Caco-2 (cell line): ENCODE measurements around the gene SLC6A7. TPM values are rescaled to one million over a fixed set of nuclear protein-coding genes. Genes with fewer than 3 reads are reported as not detected.

Experiments used
- BruUV-seq: library from RNA; stranded (reverse); fragments of 400-500 nt; replicated peaks from 2 replicates; lab custom pipeline; 2021; lab: Mats Ljungman, UMichigan
- CTCF ChIA-PET: fragments of 300-600 bp; sonication (Branson Sonifier 250); formaldehyde crosslinking; loops from one replicate; lab custom pipeline; 2022; ENCODE audit warnings: antibody characterized with exemption; lab: Charles Lee
- POLR2A ChIA-PET: fragments of 300-600 bp; sonication (Branson Sonifier 250); formaldehyde crosslinking; loops from one replicate; lab custom pipeline; 2022; ENCODE audit warnings: antibody characterized with exemption; lab: Charles Lee
- DNase-seq, 2 experiments: peaks; one replicate each; pipeline versions ENCODE4 v3.0.0 to v3.0.0-alpha.2; 2020 to 2022
- H3K27me3 ChIP-seq: replicated peaks from 2 replicates; pipeline ENCODE4 v1.6.0; 2011; ENCODE audit warnings: low read length; ENCODE audit not compliant: control insufficient read depth, insufficient read depth
- H3K36me3 ChIP-seq: 2 replicates; pipeline ENCODE4 v1.5.1; 2011; ENCODE audit warnings: low read length; ENCODE audit not compliant: control insufficient read depth, insufficient read depth
- H3K4me1 ChIP-seq: fragments of 250-450 bp; sonication (Bioruptor Pico); 2 replicates; pipeline ENCODE4 v1.5.1; 2020; ENCODE audit warnings: mild to moderate bottlenecking
- H3K4me3 ChIP-seq: 2 replicates; pipeline ENCODE4 v1.5.1; 2011; ENCODE audit warnings: low read depth, mild to moderate bottlenecking, control low read depth, low read length
- H3K9me3 ChIP-seq: fragments of 250-450 bp; sonication (Bioruptor Pico); 2 replicates; pipeline ENCODE4 v1.5.1; 2020; ENCODE audit warnings: mild to moderate bottlenecking, moderate library complexity
- H3K27ac Mint-ChIP-seq: one replicate; pipeline ENCODE4 v1.8.0; 2022; ENCODE audit warnings: mixed read lengths; ENCODE audit not compliant: unreplicated experiment
- H3K27me3 Mint-ChIP-seq: one replicate; pipeline ENCODE4 v1.8.0; 2022; ENCODE audit warnings: mixed read lengths; ENCODE audit not compliant: insufficient read depth, unreplicated experiment
- H3K36me3 Mint-ChIP-seq: one replicate; pipeline ENCODE4 v1.8.0; 2022; ENCODE audit warnings: mild to moderate bottlenecking, mixed read lengths; ENCODE audit not compliant: insufficient read depth, unreplicated experiment
- H3K4me1 Mint-ChIP-seq: one replicate; pipeline ENCODE4 v1.8.0; 2022; ENCODE audit warnings: low read depth, mixed read lengths; ENCODE audit not compliant: unreplicated experiment
- H3K4me3 Mint-ChIP-seq: one replicate; pipeline ENCODE4 v1.8.0; 2022; ENCODE audit warnings: mild to moderate bottlenecking, moderate library complexity, mixed read lengths; ENCODE audit not compliant: unreplicated experiment
- H3K9me3 Mint-ChIP-seq: one replicate; pipeline ENCODE4 v1.8.0; 2022; ENCODE audit warnings: mixed read lengths; ENCODE audit not compliant: unreplicated experiment
- CTCF ChIP-seq, 2 experiments: fragments of 200-600 bp in 1 of 2; IDR thresholded peaks; 1 replicate in 1 of 2; 2 replicates in 1 of 2; pipeline versions ENCODE4 v1.5.1 to v1.8.0; 2011 to 2022; ENCODE audit warnings: antibody characterized with exemption in 1 of 2, control low read depth in 1 of 2, inconsistent platforms in 1 of 2, low read depth in 1 of 2, low read length in 1 of 2, mild to moderate bottlenecking in 1 of 2, moderate library complexity in 1 of 2; ENCODE audit not compliant: insufficient read depth in 1 of 2, severe bottlenecking in 1 of 2, unreplicated experiment in 1 of 2
- intact Hi-C: fragments of 100-400 bp; cut with micrococcal nuclease; formaldehyde crosslinking; loops from one replicate; pipeline ENCODE4 v1.10.0; 2022; ENCODE audit not compliant: unreplicated experiment
- total RNA-seq: library from RNA; stranded (reverse); gene quantifications from 2 replicates; pipeline ENCODE4 v1.2.3, GENCODE V29; 2022

Gene SLC6A7
- total RNA-seq, 1 experiment from 2014 or later: not detected

- Mint-ChIP-seq H3K27ac (no peak overlapping the region), H3K27me3 (no peaks in the 10 kb centered on the region), H3K4me3 (no peak overlapping the region), H3K9me3 (no peaks in the 10 kb centered on the region), H3K36me3 (no peaks in the 10 kb centered on the region), H3K4me1 (peaks cover 2% of the 10 kb centered on the region)
- intact Hi-C loops: no loop called here
- Histone ChIP-seq H3K36me3 (no peaks in the 10 kb centered on the region), H3K4me3 (no peak overlapping the region), H3K9me3 (no peaks in the 10 kb centered on the region), H3K27me3 (no peaks in the 10 kb centered on the region), H3K4me1 (peaks cover 27% of the 10 kb centered on the region)
- ChIA-PET POLR2A (no interaction called here), CTCF (no interaction called here)
- no TSS peak for BruUV-seq
- DNase-seq: no peak
- no peak for TF ChIP-seq CTCF (IDR thresholded peaks at IDR 0.05; ENCODE audit: insufficient read depth in 1 of 2, low read depth in 1 of 2, low read length in 1 of 2, severe bottlenecking in 1 of 2, unreplicated experiment in 1 of 2)
These were observed 59.9 kb downstream of the SLC6A7 start for GRCh38 chr5:150249744-150250143.

GRCh38 chr5:150251504-150251903, 61.6 kb downstream of the SLC6A7 start:
- H3K9me3 ChIP-seq: no peaks in the 10 kb centered on the region
- intact Hi-C loops: no loop called here
- no peaks in the 10 kb centered on the region for H3K27me3 ChIP-seq
- H3K4me1 ChIP-seq: peaks cover 42% of the 10 kb centered on the region
- no peak for DNase-seq
- Mint-ChIP-seq H3K36me3 (no peaks in the 10 kb centered on the region), H3K4me3 (no peak overlapping the region), H3K27ac (no peak overlapping the region), H3K27me3 (no peaks in the 10 kb centered on the region), H3K9me3 (no peaks in the 10 kb centered on the region), H3K4me1 (peaks cover 8% of the 10 kb centered on the region)
- CTCF ChIA-PET: no interaction called here
- no peak overlapping the region for H3K4me3 ChIP-seq
- TF ChIP-seq CTCF (IDR thresholded peaks at IDR 0.05; ENCODE audit: insufficient read depth in 1 of 2, low read depth in 1 of 2, low read length in 1 of 2, severe bottlenecking in 1 of 2, unreplicated experiment in 1 of 2): no peak
- H3K36me3 ChIP-seq: no peaks in the 10 kb centered on the region; the same call in 1 of the 2 replicates
- no TSS peak for BruUV-seq
- POLR2A ChIA-PET: no interaction called here

GRCh38 chr5:150252489-150252888, 62.6 kb downstream of the SLC6A7 start:
- Histone ChIP-seq H3K4me1 (peaks cover 44% of the 10 kb centered on the region), H3K4me3 (no peak overlapping the region), H3K9me3 (no peaks in the 10 kb centered on the region), H3K36me3 (no peaks in the 10 kb centered on the region; the same call in 1 of the 2 replicates), H3K27me3 (no peaks in the 10 kb centered on the region)
- no peak overlapping the region for H3K4me3 Mint-ChIP-seq
- H3K9me3 Mint-ChIP-seq: no peaks in the 10 kb centered on the region
- intact Hi-C loops: no loop called here
- DNase-seq: no peak
- ChIA-PET CTCF (no interaction called here), POLR2A (no interaction called here)
- H3K27me3 Mint-ChIP-seq: no peaks in the 10 kb centered on the region
- H3K4me1 Mint-ChIP-seq: peaks cover 8% of the 10 kb centered on the region
- H3K36me3 Mint-ChIP-seq: no peaks in the 10 kb centered on the region
- TF ChIP-seq CTCF (IDR thresholded peaks at IDR 0.05; ENCODE audit: insufficient read depth in 1 of 2, low read depth in 1 of 2, low read length in 1 of 2, severe bottlenecking in 1 of 2, unreplicated experiment in 1 of 2): no peak
- BruUV-seq: no TSS peak
- no peak overlapping the region for H3K27ac Mint-ChIP-seq
